ENCODE measurements around the gene GYS2. TPM values are rescaled to one million over a fixed set of nuclear protein-coding genes. Genes with fewer than 3 reads are reported as not detected.

Gene GYS2
- total RNA-seq, 1 donor from 2014 or later = not detected

GRCh38 chr12:21547437-21547836 lies 57.2 kb downstream of the GYS2 start:
- no peak for TF ChIP-seq CTCF (IDR thresholded peaks at IDR 0.05; ENCODE audit: insufficient read depth, low read length, poor library complexity, severe bottlenecking)
- H3K36me3 ChIP-seq (ENCODE audit: control insufficient read depth, insufficient read depth, low read length) = no peaks in the 10 kb centered on the region
- no peak for DNase-seq (ENCODE audit: low read depth)
- no peaks in the 10 kb centered on the region for H3K27me3 ChIP-seq (ENCODE audit: control insufficient read depth, insufficient read depth, low read length)
- no peak overlapping the region for H3K4me3 ChIP-seq (ENCODE audit: low read depth, low read length)

GRCh38 chr12:21546716-21547115 lies 57.9 kb downstream of the GYS2 start:
- no peaks in the 10 kb centered on the region for H3K36me3 ChIP-seq (ENCODE audit: control insufficient read depth, insufficient read depth, low read length)
- no peaks in the 10 kb centered on the region for H3K27me3 ChIP-seq (ENCODE audit: control insufficient read depth, insufficient read depth, low read length)
- H3K4me3 ChIP-seq (ENCODE audit: low read depth, low read length) = no peak overlapping the region
- TF ChIP-seq CTCF (IDR thresholded peaks at IDR 0.05; ENCODE audit: insufficient read depth, low read length, poor library complexity, severe bottlenecking) = no peak
- no peak for DNase-seq (ENCODE audit: low read depth)

GRCh38 chr12:21545557-21545956 lies 59.1 kb downstream of the GYS2 start:
- Histone ChIP-seq H3K4me3 (ENCODE audit: low read depth, low read length) (no peak overlapping the region), H3K27me3 (ENCODE audit: control insufficient read depth, insufficient read depth, low read length) (no peaks in the 10 kb centered on the region), H3K36me3 (ENCODE audit: control insufficient read depth, insufficient read depth, low read length) (no peaks in the 10 kb centered on the region)
- no peak for DNase-seq (ENCODE audit: low read depth)
- TF ChIP-seq CTCF (IDR thresholded peaks at IDR 0.05; ENCODE audit: insufficient read depth, low read length, poor library complexity, severe bottlenecking) = no peak

- no peak for DNase-seq (ENCODE audit: low read depth)
- no peaks in the 10 kb centered on the region for H3K27me3 ChIP-seq (ENCODE audit: control insufficient read depth, insufficient read depth, low read length)
- H3K36me3 ChIP-seq (ENCODE audit: control insufficient read depth, insufficient read depth, low read length) = no peaks in the 10 kb centered on the region
- H3K4me3 ChIP-seq (ENCODE audit: low read depth, low read length) = no peak overlapping the region
- TF ChIP-seq CTCF (IDR thresholded peaks at IDR 0.05; ENCODE audit: insufficient read depth, low read length, poor library complexity, severe bottlenecking) = no peak
Measured at GRCh38 chr12:21543151-21543550, 61.5 kb downstream of the GYS2 start.

- Histone ChIP-seq H3K27me3 (ENCODE audit: control insufficient read depth, insufficient read depth, low read length) (no peaks in the 10 kb centered on the region), H3K36me3 (ENCODE audit: control insufficient read depth, insufficient read depth, low read length) (no peaks in the 10 kb centered on the region), H3K4me3 (ENCODE audit: low read depth, low read length) (no peak overlapping the region)
- no peak for TF ChIP-seq CTCF (IDR thresholded peaks at IDR 0.05; ENCODE audit: insufficient read depth, low read length, poor library complexity, severe bottlenecking)
- DNase-seq (ENCODE audit: low read depth) = no peak
Measured at GRCh38 chr12:21542403-21542802, 62.2 kb downstream of the GYS2 start.

GRCh38 chr12:21541773-21542172 lies 62.9 kb downstream of the GYS2 start:
- no peak overlapping the region for H3K4me3 ChIP-seq (ENCODE audit: low read depth, low read length)
- no peaks in the 10 kb centered on the region for H3K27me3 ChIP-seq (ENCODE audit: control insufficient read depth, insufficient read depth, low read length)
- no peak for TF ChIP-seq CTCF (IDR thresholded peaks at IDR 0.05; ENCODE audit: insufficient read depth, low read length, poor library complexity, severe bottlenecking)
- no peak for DNase-seq (ENCODE audit: low read depth)
- H3K36me3 ChIP-seq (ENCODE audit: control insufficient read depth, insufficient read depth, low read length) = no peaks in the 10 kb centered on the region
